Lower lobe of right lung (tissue), 2 donors: ENCODE results near the gene MAST2. TPM values are rescaled to one million over a fixed set of nuclear protein-coding genes. Genes with fewer than 3 reads are reported as not detected.

Source experiments
- ATAC-seq, 2 donors: fragments of 200-7000 bp; cut with Tn5 transposase; one replicate each; pipeline ENCODE4 v1.9.1; 2020 to 2022; ENCODE audit warnings: mild to moderate bottlenecking in 2 of 2, moderate library complexity in 2 of 2
- DNase-seq: peaks from one replicate; pipeline ENCODE4 v3.0.0-alpha.2; 2020
- H3K27ac ChIP-seq: fragments of 200-600 bp; one replicate; pipeline ENCODE4 v1.8.0; 2022
- H3K27me3 ChIP-seq: fragments of 200-600 bp; one replicate; pipeline ENCODE4 v1.8.0; 2022; ENCODE audit warnings: low read depth
- H3K36me3 ChIP-seq: fragments of 200-600 bp; one replicate; pipeline ENCODE4 v1.8.0; 2022; ENCODE audit warnings: mild to moderate bottlenecking
- H3K4me1 ChIP-seq: fragments of 200-600 bp; one replicate; pipeline ENCODE4 v1.8.0; 2022
- H3K4me3 ChIP-seq: fragments of 200-600 bp; one replicate; pipeline ENCODE4 v1.8.0; 2022; ENCODE audit warnings: mild to moderate bottlenecking
- H3K9me3 ChIP-seq: fragments of 200-600 bp; one replicate; pipeline ENCODE4 v1.8.0; 2022
- CTCF ChIP-seq: fragments of 200-600 bp; IDR thresholded peaks from one replicate; pipeline ENCODE4 v1.8.0; 2022; ENCODE audit warnings: antibody characterized with exemption, mild to moderate bottlenecking
- intact Hi-C: fragments of 100-400 bp; cut with DNase I; formaldehyde crosslinking; loops from one replicate; pipeline ENCODE4 v1.11.0; 2022
- total RNA-seq: library from RNA; stranded (reverse); fragmentation: NEBNext Ultra II Directional; extraction: Animal tissue kit (Norgen Biotek cat#: 25700); gene quantifications from one replicate; pipeline ENCODE4 v1.2.1, GENCODE V29; 2021
- donor health status: DM: no; HTN: yes; CAD: no; lungs with severe emphysema.

The MAST2 gene
- total RNA-seq, 1 donor from 2014 or later, result 25.8 TPM

DNA sequence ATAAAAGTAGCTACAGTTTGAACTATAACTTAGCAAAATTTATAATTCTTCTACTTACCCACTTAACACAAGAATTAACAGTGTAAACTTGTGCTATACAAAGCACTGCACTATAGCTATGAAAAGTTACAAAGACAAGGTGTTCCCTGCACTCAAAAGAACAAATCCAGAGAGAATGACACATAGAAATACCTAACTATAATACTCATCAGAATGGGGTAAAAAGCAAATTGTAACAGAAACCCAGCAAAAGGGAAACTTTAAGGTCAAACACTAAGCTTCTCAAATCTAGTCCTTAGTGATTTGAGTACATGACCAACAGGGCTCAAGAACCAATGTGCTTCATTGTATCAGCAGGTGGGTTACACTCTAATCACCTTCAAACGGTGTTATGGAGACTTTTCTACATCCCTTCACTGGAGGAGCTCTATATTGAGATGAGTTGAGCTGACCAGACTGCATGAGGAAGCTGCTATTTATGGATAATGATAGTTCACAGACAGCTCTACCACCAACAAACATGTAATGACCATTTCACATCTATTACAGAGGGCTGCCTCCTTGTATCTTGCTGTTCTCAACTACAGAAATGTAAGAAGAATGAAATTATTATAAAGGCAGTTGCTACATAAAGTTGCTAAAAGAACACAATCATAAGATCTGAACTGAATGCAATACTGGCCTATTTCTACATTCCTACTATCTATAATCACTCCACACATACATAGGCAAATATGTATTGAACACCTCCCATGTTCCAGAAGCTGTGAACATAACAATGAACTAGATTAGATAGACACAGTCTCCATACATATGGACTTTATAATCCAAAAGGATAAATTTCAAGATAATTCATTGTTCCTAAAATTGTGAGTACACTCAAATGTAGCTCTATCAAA lies 281.4 kb downstream of the MAST2 start:
- no peak for DNase-seq
- H3K27me3 ChIP-seq, result no peaks in the 10 kb centered on the region
- ATAC-seq, result no peak
- H3K4me1 ChIP-seq, result no peaks in the 10 kb centered on the region
- intact Hi-C loops, result no loop called here
- no peak overlapping the region for H3K4me3 ChIP-seq
- H3K36me3 ChIP-seq, result no peaks in the 10 kb centered on the region
- no peak overlapping the region for H3K27ac ChIP-seq
- no peaks in the 10 kb centered on the region for H3K9me3 ChIP-seq
- no peak for TF ChIP-seq CTCF

Other genes starting within 250 kb of the MAST2 start
- gene NASP, start 219.6 kb upstream of the MAST2 start, total RNA-seq, result 50.0 TPM
- 20.3 TPM for gene CCDC17, start 179.6 kb upstream of the MAST2 start, total RNA-seq
- 146 TPM for gene GPBP1L1, start 117.1 kb upstream of the MAST2 start, total RNA-seq
- 16.8 TPM for gene TMEM69, start 115.4 kb upstream of the MAST2 start, total RNA-seq
- gene IPP, start 53.0 kb upstream of the MAST2 start, total RNA-seq, result 13.4 TPM